ENCODE data around the gene FBXO3. TPM values are rescaled to one million over a fixed set of nuclear protein-coding genes. Genes with fewer than 3 reads are reported as not detected.

Gene FBXO3
- total RNA-seq, 1 experiment from 2014 or later, result 27.2 TPM

DNA sequence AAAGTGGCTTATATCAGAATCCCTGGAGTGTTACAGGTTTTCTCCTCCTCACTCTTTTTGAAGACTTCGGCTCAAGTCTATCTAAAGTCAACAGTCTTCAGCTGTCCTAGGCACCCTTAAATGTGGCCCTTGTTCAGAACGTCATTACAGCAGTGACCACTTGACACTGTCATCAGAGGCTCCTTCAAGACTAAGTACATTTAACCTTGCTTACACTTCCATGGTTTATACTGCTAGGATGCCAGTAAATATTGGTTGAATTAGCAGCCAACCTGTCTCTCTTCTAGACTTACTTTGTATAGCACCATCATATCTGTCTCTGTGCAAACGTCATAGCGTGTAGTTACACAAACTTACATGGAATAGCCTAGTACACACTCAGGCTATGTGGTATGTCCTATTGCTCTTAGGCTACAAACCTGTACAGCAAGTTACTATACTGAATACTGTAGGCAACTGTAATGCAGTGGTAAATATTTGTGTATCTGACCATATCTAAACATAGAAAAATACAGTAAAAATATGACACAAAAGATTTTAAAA lies 60.4 kb downstream of the FBXO3 start:
- Histone ChIP-seq H3K79me2 (ENCODE audit: insufficient read depth, low read length) (peaks cover 29% of the 10 kb centered on the region; the same call in 1 of the 2 replicates), H3K36me3 (ENCODE audit: control insufficient read depth in 1 of 2, insufficient read depth in 2 of 2, low read length in 2 of 2) (peaks cover 19 to 46% of the 10 kb centered on the region in 2 experiments)
- POLR2A ChIA-PET, result interaction anchor here (0.6 to 1.2 kb wide), 3 partner anchors 8 to 23 kb away, joined by 3 read pairs; no protein-coding TSS in a partner anchor

DNA sequence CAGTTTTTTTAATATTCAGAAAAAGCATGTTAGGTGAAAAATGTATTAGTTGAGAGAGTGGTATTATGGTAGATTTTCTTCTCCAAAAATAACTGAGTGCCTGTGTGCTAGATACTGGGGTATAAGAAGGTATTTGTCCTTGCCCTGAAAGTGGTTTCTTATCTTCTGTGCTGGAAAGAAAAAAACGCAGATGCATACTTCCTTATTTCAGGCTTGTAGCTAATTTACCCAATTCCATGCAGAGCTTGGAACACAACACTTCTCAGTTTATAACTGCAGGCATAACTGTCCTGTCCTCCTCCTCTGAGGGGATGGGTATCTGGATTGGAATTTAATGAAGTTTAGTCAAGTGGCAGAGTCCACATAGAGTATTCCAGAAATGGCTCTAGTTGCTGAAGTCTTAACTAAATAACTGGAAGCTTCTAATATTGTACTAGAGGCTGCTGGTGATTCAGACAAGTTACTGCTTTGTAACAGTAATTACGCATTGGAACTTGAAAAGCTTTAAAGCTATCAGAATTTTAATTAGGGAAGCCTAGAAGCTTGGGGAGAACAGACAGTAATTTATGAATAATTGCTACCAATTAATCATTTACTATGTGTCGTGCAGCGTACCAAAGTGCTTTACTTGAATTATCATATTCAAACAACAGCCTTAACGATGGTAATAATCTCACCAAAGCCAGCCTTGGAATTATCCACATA lies 61.0 kb downstream of the FBXO3 start:
- no peaks in the 10 kb centered on the region; the same call in 1 of the 2 replicates for H4K20me1 ChIP-seq (ENCODE audit: insufficient read depth)
- ChIA-PET RAD21 (ENCODE audit: low non-redundant PET in 1 of 2, low total read pairs in 2 of 2, uncharacterized antibody in 2 of 2, unreplicated experiment in 2 of 2) (interaction anchor here in 1 of 2 experiments (0.7 kb wide), 1 partner anchor 109 kb away, joined by 3 read pairs; no protein-coding TSS in a partner anchor), CTCF (no interaction called here), POLR2A (interaction anchor here (0.6 to 1.2 kb wide), 2 partner anchors 11 to 23 kb away, joined by 3 read pairs; no protein-coding TSS in a partner anchor)
- ATAC-seq (no peak), DNase-seq (ENCODE audit: low read depth, low spot score) (no peak)
- no peak overlapping the region for H3K4me2 ChIP-seq (ENCODE audit: low read length)
- no peak for TF ChIP-seq EZH2phosphoT487 (IDR thresholded peaks at IDR 0.05; ENCODE audit: borderline replicate concordance)
- H3K9me3 ChIP-seq (ENCODE audit: control insufficient read depth in 1 of 2, insufficient read depth in 1 of 2, low read depth in 1 of 2, low read length in 2 of 2), result no peaks in the 10 kb centered on the region
- no peaks in the 10 kb centered on the region for H3K27me3 ChIP-seq (ENCODE audit: insufficient read depth, low read length)
- peaks cover 22% of the 10 kb centered on the region; the same call in 1 of the 2 replicates for H3K79me2 ChIP-seq (ENCODE audit: insufficient read depth, low read length)
- no peak overlapping the region for H3K27ac ChIP-seq (ENCODE audit: low read depth, low read length)
- H3K36me3 ChIP-seq (ENCODE audit: control insufficient read depth in 1 of 2, insufficient read depth in 2 of 2, low read length in 2 of 2), result peaks cover 22 to 52% of the 10 kb centered on the region in 2 experiments
- no peak overlapping the region for H2AFZ ChIP-seq (ENCODE audit: low read depth, low read length, poor library complexity, severe bottlenecking)
- no peak overlapping the region for H3K4me3 ChIP-seq (replicated peaks in 1 of 2; ENCODE audit: low read depth in 1 of 2, low read length in 2 of 2)
- intact Hi-C loops (cut with micrococcal nuclease), result no loop called here
- BruUV-seq (replicated peaks), result no TSS peak
- H3K9ac ChIP-seq (ENCODE audit: low read length), result no peak overlapping the region
- no peaks in the 10 kb centered on the region for H3K9me2 ChIP-seq (ENCODE audit: insufficient read depth)
- H3K4me1 ChIP-seq (ENCODE audit: control insufficient read depth in 1 of 2, insufficient read depth in 2 of 2, low read length in 2 of 2), result no peaks in the 10 kb centered on the region

More for the DNA sequence above, 60.4 kb downstream of the FBXO3 start:
- TF ChIP-seq POLR2A (IDR thresholded peaks at IDR 0.05; ENCODE audit: borderline replicate concordance, extremely low read depth, insufficient read depth, insufficient read length), result no peak
- Histone ChIP-seq H3K9ac (ENCODE audit: low read length) (no peak overlapping the region), H3K4me3 (replicated peaks in 1 of 2; ENCODE audit: low read depth in 1 of 2, low read length in 2 of 2) (no peak overlapping the region), H3K9me3 (ENCODE audit: control insufficient read depth in 1 of 2, insufficient read depth in 1 of 2, low read depth in 1 of 2, low read length in 2 of 2) (no peaks in the 10 kb centered on the region), H3K27ac (ENCODE audit: low read depth, low read length) (no peak overlapping the region), H3K9me2 (ENCODE audit: insufficient read depth) (no peaks in the 10 kb centered on the region), H3K4me1 (ENCODE audit: control insufficient read depth in 1 of 2, insufficient read depth in 2 of 2, low read length in 2 of 2) (no peaks in the 10 kb centered on the region), H3K27me3 (ENCODE audit: insufficient read depth, low read length) (no peaks in the 10 kb centered on the region), H4K20me1 (ENCODE audit: insufficient read depth) (no peaks in the 10 kb centered on the region; the same call in 1 of the 2 replicates), H3K4me2 (ENCODE audit: low read length) (no peak overlapping the region), H2AFZ (ENCODE audit: low read depth, low read length, poor library complexity, severe bottlenecking) (no peak overlapping the region)
- DNase-seq (ENCODE audit: low read depth, low spot score) (no peak), ATAC-seq (no peak)
- no TSS peak for BruUV-seq (replicated peaks)
- CTCF ChIA-PET, result interaction anchor here (0.9 to 3.5 kb wide), 3 partner anchors 12 to 274 kb away, joined by 3 to 10 read pairs (median 9); no protein-coding TSS in a partner anchor
- RAD21 ChIA-PET (ENCODE audit: low non-redundant PET in 1 of 2, low total read pairs in 2 of 2, uncharacterized antibody in 2 of 2, unreplicated experiment in 2 of 2), result interaction anchor here in 1 of 2 experiments (0.7 kb wide), 1 partner anchor 108 kb away, joined by 3 read pairs; no protein-coding TSS in a partner anchor
- intact Hi-C loops (cut with micrococcal nuclease), result no loop called here
